ENCODE results near the gene OLFM1.

Gene OLFM1

GRCh38 chr9:135130207-135130976, 42.9 kb downstream of the OLFM1 start:
- no peak for DNase-seq (ENCODE audit: low read depth in 2 of 2, low spot score in 1 of 2)

- no peak for DNase-seq (ENCODE audit: low read depth in 2 of 2, low spot score in 1 of 2)
Observed at GRCh38 chr9:135131488-135131887, 44.0 kb downstream of the OLFM1 start.

GRCh38 chr9:135132008-135132407, 44.5 kb downstream of the OLFM1 start:
- no peak for DNase-seq (ENCODE audit: low read depth in 2 of 2, low spot score in 1 of 2)

- no peak for DNase-seq (ENCODE audit: low read depth in 2 of 2, low spot score in 1 of 2)
Observed at GRCh38 chr9:135134268-135135022, 47.0 kb downstream of the OLFM1 start.

GRCh38 chr9:135135171-135135928, 47.9 kb downstream of the OLFM1 start:
- DNase-seq (ENCODE audit: low read depth in 2 of 2, low spot score in 1 of 2): no peak

- no peak for DNase-seq (ENCODE audit: low read depth in 2 of 2, low spot score in 1 of 2)
Observed at GRCh38 chr9:135135929-135136315, 48.5 kb downstream of the OLFM1 start.

GRCh38 chr9:135136481-135136880, 49.0 kb downstream of the OLFM1 start:
- DNase-seq (ENCODE audit: low read depth in 2 of 2, low spot score in 1 of 2): no peak

GRCh38 chr9:135136991-135137832, 49.7 kb downstream of the OLFM1 start:
- no peak for DNase-seq (ENCODE audit: low read depth in 2 of 2, low spot score in 1 of 2)

GRCh38 chr9:135138078-135138855, 50.8 kb downstream of the OLFM1 start:
- no peak for DNase-seq (ENCODE audit: low read depth in 2 of 2, low spot score in 1 of 2)

GRCh38 chr9:135139366-135139959, 52.0 kb downstream of the OLFM1 start:
- DNase-seq (ENCODE audit: low read depth in 2 of 2, low spot score in 1 of 2): no peak

GRCh38 chr9:135141183-135141774, 53.8 kb downstream of the OLFM1 start:
- no peak for DNase-seq (ENCODE audit: low read depth in 2 of 2, low spot score in 1 of 2)

- DNase-seq (ENCODE audit: low read depth in 2 of 2, low spot score in 1 of 2): no peak
Observed at GRCh38 chr9:135144581-135145170, 57.2 kb downstream of the OLFM1 start.

GRCh38 chr9:135145312-135145711, 57.8 kb downstream of the OLFM1 start:
- no peak for DNase-seq (ENCODE audit: low read depth in 2 of 2, low spot score in 1 of 2)

GRCh38 chr9:135146241-135146640, 58.8 kb downstream of the OLFM1 start:
- DNase-seq (ENCODE audit: low read depth in 2 of 2, low spot score in 1 of 2): no peak

GRCh38 chr9:135146766-135147473, 59.5 kb downstream of the OLFM1 start:
- no peak for DNase-seq (ENCODE audit: low read depth in 2 of 2, low spot score in 1 of 2)

GRCh38 chr9:135147474-135147805, 60.0 kb downstream of the OLFM1 start:
- no peak for DNase-seq (ENCODE audit: low read depth in 2 of 2, low spot score in 1 of 2)

- DNase-seq (ENCODE audit: low read depth in 2 of 2, low spot score in 1 of 2): no peak
Observed at GRCh38 chr9:135147938-135148337, 60.5 kb downstream of the OLFM1 start.

GRCh38 chr9:135148386-135148785, 60.9 kb downstream of the OLFM1 start:
- no peak for DNase-seq (ENCODE audit: low read depth in 2 of 2, low spot score in 1 of 2)

All from stimulated activated CD8-positive, alpha-beta memory T cell treated with anti-CD3 and anti-CD28 coated beads, Interleukin-4, amount 100 ng/mL, for 4 hours (primary cell).